ENCODE results near the gene NME7.
"Not testable (repeated sequence)": the region's sequence is repeated elsewhere in the genome, so short reads cannot be mapped to it uniquely, and the experiment has no call there.

- not testable (repeated sequence) for TF ChIP-seq TCF7L2 (IDR thresholded peaks at IDR 0.05; ENCODE audit: borderline replicate concordance, low read depth, low read length); CTCF (tag by site-specific recombination; IDR thresholded peaks at IDR 0.05); ZNF707 (tag by site-specific recombination; IDR thresholded peaks at IDR 0.05); ZNF16 (tag by site-specific recombination; IDR thresholded peaks at IDR 0.05; ENCODE audit: low read depth); ZNF513 (tag by site-specific recombination; IDR thresholded peaks at IDR 0.05); ATF2 (tag by site-specific recombination; IDR thresholded peaks at IDR 0.05; ENCODE audit: low read depth); BCL11A (tag by site-specific recombination; IDR thresholded peaks at IDR 0.05; ENCODE audit: low read depth); ZFP69B (tag by site-specific recombination; IDR thresholded peaks at IDR 0.05); PRDM1 (tag by site-specific recombination; IDR thresholded peaks at IDR 0.05); MYNN (tag by site-specific recombination; IDR thresholded peaks at IDR 0.05; ENCODE audit: borderline replicate concordance); ZNF510 (tag by site-specific recombination; IDR thresholded peaks at IDR 0.05; ENCODE audit: insufficient replicate concordance); ZNF302 (tag by site-specific recombination; IDR thresholded peaks at IDR 0.05; ENCODE audit: low read depth); ZNF157 (tag by site-specific recombination; IDR thresholded peaks at IDR 0.05)
Measured at GRCh38 chr1:169342096-169342495, 25.5 kb downstream of the NME7 start.

All from HEK293 (cell line).